Heart right ventricle (tissue), 16 donors: ENCODE measurements around the gene MUC5AC. TPM values are rescaled to one million over a fixed set of nuclear protein-coding genes. Genes with fewer than 3 reads are reported as not detected.

Experiments used
- ATAC-seq, 8 donors: fragments of 200-7000 bp; cut with Tn5 transposase; one replicate each; pipeline ENCODE4 v1.9.1; 2020; ENCODE audit warnings: mild to moderate bottlenecking in 8 of 8, moderate library complexity in 8 of 8, moderate number of reproducible peaks in 1 of 8
- DNase-seq, 2 donors: peaks; one replicate each; pipeline ENCODE4 v3.0.0-alpha.2; 2020
- H3K27ac ChIP-seq, 10 donors: fragments of 200-600 bp; sonication (generic) in 2 of 10; one replicate each; pipeline versions ENCODE4 v1.5.0 to v1.8.0; 2020 to 2022; ENCODE audit warnings: mild to moderate bottlenecking in 3 of 10
- H3K27me3 ChIP-seq, 7 donors: fragments of 200-600 bp; one replicate each; pipeline ENCODE4 v1.8.0; 2021 to 2022; ENCODE audit warnings: mild to moderate bottlenecking in 2 of 7
- H3K36me3 ChIP-seq, 9 donors: fragments of 200-600 bp; sonication (generic) in 1 of 9; one replicate each; pipeline versions ENCODE4 v1.5.0 to v1.8.0; 2020 to 2022; ENCODE audit warnings: mild to moderate bottlenecking in 2 of 9
- H3K4me1 ChIP-seq, 9 donors: fragments of 200-600 bp; sonication (generic) in 1 of 9; one replicate each; pipeline versions ENCODE4 v1.5.0 to v1.8.0; 2020 to 2022; ENCODE audit warnings: mild to moderate bottlenecking in 4 of 9
- H3K4me3 ChIP-seq, 10 donors: fragments of 200-600 bp; sonication (generic) in 2 of 10; one replicate each; pipeline versions ENCODE4 v1.5.0 to v1.8.0; 2020 to 2022; ENCODE audit warnings: mild to moderate bottlenecking in 7 of 10, moderate library complexity in 2 of 10
- H3K9me3 ChIP-seq, 11 donors: fragments of 200-600 bp in 10 of 11; sonication (generic) in 2 of 11; one replicate each; pipeline versions ENCODE4 v1.5.0 to v1.8.0; 2013 to 2022; ENCODE audit warnings: mild to moderate bottlenecking in 2 of 11, control low read depth in 1 of 11, moderate library complexity in 1 of 11
- CTCF ChIP-seq, 9 donors: fragments of 200-600 bp; sonication (generic) in 2 of 9; IDR thresholded peaks; one replicate each; pipeline versions ENCODE4 v1.5.0 to v1.8.0; 2021 to 2022; ENCODE audit warnings: antibody characterized with exemption in 9 of 9, mild to moderate bottlenecking in 5 of 9, moderate library complexity in 1 of 9
- WGBS, 2 donors: extraction: QIAGEN DNeasy Blood & Tissue Kit; methylation state at CpG; one replicate each; pipeline ENCODE4 v1.1.7; 2013; ENCODE audit warnings: inconsistent platforms in 1 of 2; 5-methylcytosine and 5-hydroxymethylcytosine counted together
- intact Hi-C, 10 donors: fragments of 100-400 bp; cut with DNase I; formaldehyde crosslinking; loops; one replicate each; pipeline versions ENCODE4 v1.11.1 to v1.14.2; 2022
- polyA plus RNA-seq, 2 donors: library from polyadenylated mRNA; stranded (reverse); fragments of 200-250 nt; gene quantifications; one replicate each; pipeline ENCODE4 v1.2.3, GENCODE V29; 2013
- total RNA-seq, 10 donors: library from RNA; stranded (reverse); fragmentation: NEBNext Ultra II Directional in 3 of 10; extraction: Animal tissue kit (Norgen Biotek cat#: 25700) in 3 of 10; gene quantifications; one replicate each; pipeline versions ENCODE4 v1.2.1 to v1.2.4, GENCODE V29; 2021 to 2023
- donor health status: Arrhythmogenic right ventricular cardiomyopathy.
- donor health status: ischemic (EF 13 %, LVEDD 7.1; RV severe dilation, severe dysfunction).
- donor health status: healthy with polysubstance abuse.
- donor health status: DM: no; HTN: yes; CAD: no.
- donor health status: DM: no; HTN: no; CAD: no.
- donor health status: ischemic (EF 25% LVEDD 6.9; RV normal size, moderate dysfunction).
- donor health status: ischemic (EF 25% LVEDD 5.7; RV mildly dilated, moderate dysfunction).
- donor health status: healthy.
- donor health status: DM: yes; HTN: yes; CAD: no.
- donor health status: Ischemic cardiomyopathy.
- donor health status: ischemic (EF 35%, LVEDD 5.7; RV mildly dilated, moderate dysfunction).
- donor health status: nonischemic (EF 11% LVEDD 7.7; RV severe dilation, severe dysfunction).
- donor health status: DM: yes; HTN: yes; CAD: no.
- donor health status: PGD.
- donor health status: ischemic (EF 29% LVEDD 5.4; RV normal size, mild dysfunction).
- donor health status: nonischemic (EF 23%, LVEDD 6.1; RV moderate dilation, normal function).

Gene MUC5AC
- total and polyA plus RNA-seq, 12 donors = not detected

GRCh38 chr11:1226986-1227550 is 69.3 kb downstream of the MUC5AC start:
- no peak overlapping the region for H3K27ac ChIP-seq
- intact Hi-C loops = no loop called here
- no peaks in the 10 kb centered on the region for H3K4me1 ChIP-seq
- no peak overlapping the region for H3K4me3 ChIP-seq
- no peaks in the 10 kb centered on the region for H3K9me3 ChIP-seq
- no peak for TF ChIP-seq CTCF (IDR thresholded peaks at IDR 0.05)
- ATAC-seq = no peak
- 57 to 62% methylated on average over 23 of the region's 23 CpGs for WGBS, 2 donors
- peaks cover 9 to 92% (median 73%) of the 10 kb centered on the region in 7 donors for H3K27me3 ChIP-seq
- peak in 1 of 2 donors; percentile 4 for DNase-seq
- no peaks in the 10 kb centered on the region for H3K36me3 ChIP-seq

GRCh38 chr11:1227551-1228100 is 69.9 kb downstream of the MUC5AC start:
- TF ChIP-seq CTCF (IDR thresholded peaks at IDR 0.05) = no peak
- DNase-seq (peak in 1 of 2 donors; percentile 8), ATAC-seq (no peak)
- H3K9me3 ChIP-seq = no peaks in the 10 kb centered on the region
- no peaks in the 10 kb centered on the region for H3K36me3 ChIP-seq
- no peaks in the 10 kb centered on the region for H3K4me1 ChIP-seq
- 80 to 86% methylated on average over 23 of the region's 23 CpGs for WGBS, 2 donors
- H3K4me3 ChIP-seq = no peak overlapping the region
- peaks cover 9 to 89% (median 67%) of the 10 kb centered on the region in 7 donors for H3K27me3 ChIP-seq
- no peak overlapping the region for H3K27ac ChIP-seq
- intact Hi-C loops = no loop called here

- no peak for ATAC-seq
- intact Hi-C loops = no loop called here
- no peak for TF ChIP-seq CTCF (IDR thresholded peaks at IDR 0.05)
- Histone ChIP-seq H3K36me3 (no peaks in the 10 kb centered on the region), H3K9me3 (no peaks in the 10 kb centered on the region), H3K4me3 (no peak overlapping the region), H3K27ac (no peak overlapping the region), H3K27me3 (peaks cover 9 to 82% (median 61%) of the 10 kb centered on the region in 7 donors), H3K4me1 (no peaks in the 10 kb centered on the region)
- DNase-seq = peak in 1 of 2 donors; percentile 6
- 80 to 83% methylated on average over 31 of the region's 31 CpGs for WGBS, 2 donors
Observed at GRCh38 chr11:1228101-1228821, 70.5 kb downstream of the MUC5AC start.

DNA sequence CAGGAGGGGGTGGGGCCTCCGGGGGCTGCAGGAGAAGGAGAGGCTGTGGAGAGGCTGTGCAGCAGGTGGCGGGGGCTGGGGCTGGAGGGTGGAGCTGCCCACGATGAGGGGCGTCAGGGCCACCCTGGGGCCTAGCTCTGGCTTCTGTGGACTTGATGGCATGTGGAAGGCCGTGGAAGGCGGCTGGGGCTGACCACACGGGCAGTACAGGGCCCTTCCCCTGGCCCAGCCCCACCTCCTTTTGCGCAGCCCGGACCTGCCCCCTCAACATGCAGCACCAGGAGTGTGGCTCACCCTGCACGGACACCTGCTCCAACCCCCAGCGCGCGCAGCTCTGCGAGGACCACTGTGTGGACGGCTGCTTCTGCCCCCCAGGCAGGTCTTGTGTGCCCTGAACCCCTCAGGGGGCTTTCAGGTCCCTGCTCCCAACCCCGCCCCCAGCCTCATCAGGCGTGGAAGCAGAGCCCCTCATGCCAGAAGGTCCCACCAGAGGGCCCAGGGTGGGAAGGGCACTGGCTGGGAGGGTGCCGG is 71.2 kb downstream of the MUC5AC start:
- Histone ChIP-seq H3K27me3 (peaks cover 9 to 75% (median 53%) of the 10 kb centered on the region in 7 donors), H3K36me3 (no peaks in the 10 kb centered on the region), H3K27ac (no peak overlapping the region), H3K4me1 (no peaks in the 10 kb centered on the region), H3K9me3 (no peaks in the 10 kb centered on the region), H3K4me3 (no peak overlapping the region)
- DNase-seq (peak in 1 of 2 donors; percentile 7), ATAC-seq (no peak)
- intact Hi-C loops = no loop called here
- TF ChIP-seq CTCF (IDR thresholded peaks at IDR 0.05) = no peak
- 71 to 74% methylated on average over 15 to 18 of the region's 18 CpGs for WGBS, 2 donors
